HepG2 (cell line): Measurements from ENCODE around the gene GPSM1. TPM values are rescaled to one million over a fixed set of nuclear protein-coding genes. Genes with fewer than 3 reads are reported as not detected.

Experiments
- ATAC-seq: fragments of 200-7000 bp; cut with Tn5 transposase; 3 replicates; pipeline ENCODE4 v1.9.1; 2020; ENCODE audit warnings: mild to moderate bottlenecking, moderate library complexity
- BruUV-seq: library from RNA; stranded (reverse); fragments of 400-500 nt; replicated peaks from 2 replicates; lab custom pipeline; 2021; lab: Mats Ljungman, UMichigan
- CTCF ChIA-PET: fragments of 300-600 bp; formaldehyde crosslinking; extraction: SDS; loops from one replicate; lab custom pipeline; 2021; ENCODE audit warnings: low total read pairs, inconsistent platforms, low intra/inter-chr PET ratio; lab: Yijun Ruan, JAX
- POLR2A ChIA-PET: fragments of 350-600 bp; sonication (Branson Sonifier 250); formaldehyde crosslinking; loops from one replicate; lab custom pipeline; 2020; ENCODE audit warnings: antibody characterized with exemption, inconsistent platforms; lab: Yijun Ruan, JAX
- DNase-seq: peaks from one replicate; pipeline ENCODE4 v3.0.0-alpha.2; 2015; ENCODE audit warnings: low spot score
- FAIRE-seq: peaks from 3 replicates; lab custom pipeline; 2011; peaks lifted over from hg19 to GRCh38; lab: Jason Lieb, UNC
- H2AFZ ChIP-seq: one replicate; pipeline ENCODE4 v1.6.1; 2011; ENCODE audit warnings: low read length, inconsistent platforms
- H3K27ac ChIP-seq: fragments of 300-600 bp; 3 replicates; pipeline ENCODE4 v1.8.0; 2011; ENCODE audit warnings: mixed run types, mild to moderate bottlenecking, mixed read lengths, low read length, inconsistent platforms; ENCODE audit not compliant: insufficient read depth; ENCODE audit errors: extremely low read length
- H3K27me3 ChIP-seq, 2 experiments: fragments of 200-600 bp in 1 of 2; 2 replicates in 1 of 2; 3 replicates in 1 of 2; pipeline versions ENCODE4 v1.6.0 to v1.8.0; 2011; ENCODE audit warnings: low read length in 2 of 2, mild to moderate bottlenecking in 2 of 2, moderate library complexity in 2 of 2, inconsistent platforms in 1 of 2; ENCODE audit not compliant: insufficient read depth in 2 of 2, control insufficient read depth in 1 of 2
- H3K36me3 ChIP-seq, 2 experiments: fragments of 200-600 bp in 1 of 2; replicated peaks in 1 of 2; 2 replicates in 1 of 2; 3 replicates in 1 of 2; pipeline versions ENCODE4 v1.5.1 to v1.8.0; 2011; ENCODE audit warnings: low read length in 2 of 2, inconsistent platforms in 1 of 2; ENCODE audit not compliant: insufficient read depth in 2 of 2, control insufficient read depth in 1 of 2
- H3K4me1 ChIP-seq: 2 replicates; pipeline ENCODE4 v1.5.1; 2012; ENCODE audit warnings: low read length, inconsistent platforms; ENCODE audit not compliant: insufficient read depth
- H3K4me2 ChIP-seq: 2 replicates; pipeline ENCODE4 v1.6.0; 2011; ENCODE audit warnings: low read depth, low read length, inconsistent platforms
- H3K4me3 ChIP-seq, 3 experiments: fragments of 200-600 bp in 1 of 3; sonication (generic), shearing (Covaris generic) in 1 of 3; replicated peaks in 1 of 3; 2 replicates each; pipeline ENCODE4 v1.5.1; 2011 to 2016; ENCODE audit warnings: low read length in 3 of 3, inconsistent platforms in 2 of 3, low read depth in 2 of 3, mild to moderate bottlenecking in 2 of 3, control low read depth in 1 of 3, mixed read lengths in 1 of 3; ENCODE audit not compliant: insufficient read depth in 1 of 3
- H3K79me2 ChIP-seq: one replicate; pipeline ENCODE4 v1.6.1; 2011; ENCODE audit warnings: low read length, inconsistent platforms; ENCODE audit not compliant: insufficient read depth
- H3K9ac ChIP-seq: 2 replicates; pipeline ENCODE4 v1.6.0; 2011; ENCODE audit warnings: mild to moderate bottlenecking, low read depth, low read length, inconsistent platforms; ENCODE audit not compliant: insufficient read depth
- H3K9me3 ChIP-seq: 2 replicates; pipeline ENCODE4 v1.5.1; 2012; ENCODE audit warnings: mild to moderate bottlenecking, low read length
- H4K20me1 ChIP-seq: 2 replicates; pipeline ENCODE4 v1.6.0; 2011; ENCODE audit warnings: inconsistent platforms, mild to moderate bottlenecking, low read length, moderate library complexity; ENCODE audit not compliant: insufficient read depth
- ERF ChIP-seq: IDR thresholded peaks from 2 replicates; pipeline ENCODE4 v1.6.1; 2018; ENCODE audit warnings: missing biosample characterization, missing genetic modification reagents
- ETV6 ChIP-seq: sonication (generic); formaldehyde crosslinking; conservative IDR thresholded peaks from 2 replicates; pipeline ENCODE4 v1.4.0; 2020; ENCODE audit warnings: missing genetic modification reagents
- FOXA3 ChIP-seq: IDR thresholded peaks from 2 replicates; pipeline ENCODE4 v1.6.1; 2016; ENCODE audit warnings: missing genetic modification reagents, missing compliant biosample characterization
- FOXC1 ChIP-seq: sonication (generic); formaldehyde crosslinking; IDR thresholded peaks from 2 replicates; pipeline ENCODE4 v1.8.0; 2022; ENCODE audit warnings: mild to moderate bottlenecking, missing genetic modification reagents, borderline replicate concordance
- FOXM1 ChIP-seq: sonication (generic); formaldehyde crosslinking; IDR thresholded peaks from 2 replicates; pipeline ENCODE4 v1.5.0; 2020; ENCODE audit warnings: missing genetic modification reagents
- MBNL3 ChIP-seq: fragments of 250-450 bp; sonication (Bioruptor Pico); conservative IDR thresholded peaks from 2 replicates; pipeline ENCODE4 v1.8.0; 2022; ENCODE audit warnings: mild to moderate bottlenecking, inconsistent platforms
- SRSF4 ChIP-seq: fragments of 200-400 bp; formaldehyde crosslinking; IDR thresholded peaks from one replicate; pipeline ENCODE4 v1.6.1; 2018; ENCODE audit warnings: mild to moderate bottlenecking, low read depth, low read length, moderate library complexity; ENCODE audit not compliant: poor library complexity, severe bottlenecking
- ZC3H13 ChIP-seq: sonication (generic); formaldehyde crosslinking; IDR thresholded peaks from 2 replicates; pipeline ENCODE4 v1.8.1; 2023; ENCODE audit warnings: mild to moderate bottlenecking, missing genetic modification reagents, moderate library complexity
- ZNF124 ChIP-seq: sonication (generic); formaldehyde crosslinking; IDR thresholded peaks from 2 replicates; pipeline ENCODE4 v1.4.0; 2020; ENCODE audit warnings: missing genetic modification reagents
- ZNF343 ChIP-seq: sonication (generic); formaldehyde crosslinking; IDR thresholded peaks from 2 replicates; pipeline ENCODE4 v1.4.0; 2020; ENCODE audit warnings: mild to moderate bottlenecking, missing genetic modification reagents
- ZNF891 ChIP-seq: sonication (generic); formaldehyde crosslinking; IDR thresholded peaks from 2 replicates; pipeline ENCODE4 v1.5.0; 2020; ENCODE audit warnings: mild to moderate bottlenecking, missing genetic modification reagents
- WGBS: methylation state at CpG from one replicate; pipeline ENCODE4 v1.1.6; 2017; ENCODE audit warnings: low lambda C conversion rate; 5-methylcytosine and 5-hydroxymethylcytosine counted together
- in situ Hi-C: cut with HindIII; loops from 2 replicates; pipeline ENCODE4 v1.10.0; 2017; ENCODE audit warnings: low pct_unique_long_range_greater_than_20kb; ENCODE audit not compliant: extremely low pct_ligation_motif_present
- intact Hi-C: fragments of 100-400 bp; cut with micrococcal nuclease; formaldehyde crosslinking; loops from one replicate; pipeline ENCODE4 v1.10.0; 2022; ENCODE audit not compliant: unreplicated experiment
- polyA plus RNA-seq, 8 experiments: library from polyadenylated mRNA; depleted of rRNA in 3 of 8; stranded (reverse) in 7 of 8; unstranded in 1 of 8; fragments of >200 nt; fragmentation: Illumina TruSeq in 4 of 8; extraction: Trizol in 4 of 8; gene quantifications; 2 replicates each; pipeline versions ENCODE4 v1.2.1 to v1.2.3, GENCODE V29; 2011 to 2016; ENCODE audit warnings: low read depth in 4 of 8, missing spikeins in 1 of 8, mixed read lengths in 1 of 8; ENCODE audit not compliant: insufficient read depth in 1 of 8
- total RNA-seq, 5 experiments: library from RNA; depleted of rRNA; stranded (reverse); fragments of >200 nt; fragmentation: Illumina TruSeq; extraction: Trizol; gene quantifications; 2 replicates each; pipeline ENCODE4 v1.2.3, GENCODE V29; 2016; ENCODE audit warnings: low read depth in 1 of 5
- TF ChIP-seq, protein P1 (sequence below): sonication (generic); formaldehyde crosslinking; IDR thresholded peaks from 2 replicates; pipeline ENCODE4 v1.4.0; 2020; ENCODE audit warnings: missing genetic modification reagents
- TF ChIP-seq, protein P2 (sequence below): sonication (generic); formaldehyde crosslinking; IDR thresholded peaks from 2 replicates; pipeline ENCODE4 v1.4.0; 2020; ENCODE audit warnings: mild to moderate bottlenecking, missing genetic modification reagents
- TF ChIP-seq, protein P3 (sequence below): IDR thresholded peaks from 2 replicates; pipeline ENCODE4 v1.6.1; 2016; ENCODE audit warnings: missing compliant biosample characterization, missing genetic modification reagents, borderline replicate concordance
- TF ChIP-seq, protein P4 (sequence below): sonication (generic); formaldehyde crosslinking; conservative IDR thresholded peaks from 2 replicates; pipeline ENCODE4 v1.5.0; 2020; ENCODE audit warnings: missing genetic modification reagents

GPSM1 gene
- total and polyA plus RNA-seq, 2 of the 13 experiments (the other 11 are each of a cell fraction or from before 2014, with no cell fraction given) = 1.0 to 2.4 TPM

DNA sequence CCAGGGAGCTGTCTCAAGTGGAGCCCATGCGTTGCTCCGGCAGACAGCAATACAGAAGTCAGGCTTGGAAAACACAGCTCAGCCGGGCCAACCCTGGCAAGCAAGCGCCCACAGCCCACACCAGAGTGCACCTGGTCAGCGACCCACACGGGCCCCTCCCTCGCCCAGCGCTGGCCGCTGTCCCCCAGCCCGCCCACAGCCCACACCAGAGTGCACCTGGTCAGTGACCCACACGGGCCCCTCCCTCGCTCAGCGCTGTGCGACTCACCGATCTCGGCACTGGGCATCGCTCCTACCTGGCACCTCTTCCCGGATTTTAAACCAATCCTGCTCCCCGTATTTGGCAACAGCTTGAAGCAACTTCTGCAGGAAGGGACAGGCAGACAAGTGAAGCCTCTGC is 59.9 kb downstream of the GPSM1 start:
- no peak for TF ChIP-seq ETV6 (CRISPR knock-in tag)
- no peak for TF ChIP-seq FOXM1
- no peak for TF ChIP-seq ZC3H13 (CRISPR knock-in tag)
- no peak for TF ChIP-seq FOXC1 (CRISPR knock-in tag)
- TF ChIP-seq SRSF4 = no peak
- TF ChIP-seq, protein P1, sequence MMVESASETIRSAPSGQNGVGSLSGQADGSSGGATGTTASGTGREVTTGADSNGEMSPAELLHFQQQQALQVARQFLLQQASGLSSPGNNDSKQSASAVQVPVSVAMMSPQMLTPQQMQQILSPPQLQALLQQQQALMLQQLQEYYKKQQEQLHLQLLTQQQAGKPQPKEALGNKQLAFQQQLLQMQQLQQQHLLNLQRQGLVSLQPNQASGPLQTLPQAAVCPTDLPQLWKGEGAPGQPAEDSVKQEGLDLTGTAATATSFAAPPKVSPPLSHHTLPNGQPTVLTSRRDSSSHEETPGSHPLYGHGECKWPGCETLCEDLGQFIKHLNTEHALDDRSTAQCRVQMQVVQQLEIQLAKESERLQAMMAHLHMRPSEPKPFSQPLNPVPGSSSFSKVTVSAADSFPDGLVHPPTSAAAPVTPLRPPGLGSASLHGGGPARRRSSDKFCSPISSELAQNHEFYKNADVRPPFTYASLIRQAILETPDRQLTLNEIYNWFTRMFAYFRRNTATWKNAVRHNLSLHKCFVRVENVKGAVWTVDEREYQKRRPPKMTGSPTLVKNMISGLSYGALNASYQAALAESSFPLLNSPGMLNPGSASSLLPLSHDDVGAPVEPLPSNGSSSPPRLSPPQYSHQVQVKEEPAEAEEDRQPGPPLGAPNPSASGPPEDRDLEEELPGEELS (CRISPR knock-in tag) = no peak
- no peak for TF ChIP-seq ZNF343 (CRISPR knock-in tag)
- TF ChIP-seq MBNL3 = no peak
- no peak for TF ChIP-seq ZNF891 (CRISPR knock-in tag)
- TF ChIP-seq, protein P2, sequence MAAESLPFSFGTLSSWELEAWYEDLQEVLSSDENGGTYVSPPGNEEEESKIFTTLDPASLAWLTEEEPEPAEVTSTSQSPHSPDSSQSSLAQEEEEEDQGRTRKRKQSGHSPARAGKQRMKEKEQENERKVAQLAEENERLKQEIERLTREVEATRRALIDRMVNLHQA (CRISPR knock-in tag) = no peak
- TF ChIP-seq, protein P3, sequence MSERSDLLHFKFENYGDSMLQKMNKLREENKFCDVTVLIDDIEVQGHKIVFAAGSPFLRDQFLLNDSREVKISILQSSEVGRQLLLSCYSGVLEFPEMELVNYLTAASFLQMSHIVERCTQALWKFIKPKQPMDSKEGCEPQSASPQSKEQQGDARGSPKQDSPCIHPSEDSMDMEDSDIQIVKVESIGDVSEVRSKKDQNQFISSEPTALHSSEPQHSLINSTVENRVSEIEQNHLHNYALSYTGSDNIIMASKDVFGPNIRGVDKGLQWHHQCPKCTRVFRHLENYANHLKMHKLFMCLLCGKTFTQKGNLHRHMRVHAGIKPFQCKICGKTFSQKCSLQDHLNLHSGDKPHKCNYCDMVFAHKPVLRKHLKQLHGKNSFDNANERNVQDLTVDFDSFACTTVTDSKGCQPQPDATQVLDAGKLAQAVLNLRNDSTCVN (CRISPR knock-in tag) = no peak
- TF ChIP-seq ERF (CRISPR knock-in tag) = no peak
- no peak for TF ChIP-seq ZNF124
- TF ChIP-seq, protein P4, sequence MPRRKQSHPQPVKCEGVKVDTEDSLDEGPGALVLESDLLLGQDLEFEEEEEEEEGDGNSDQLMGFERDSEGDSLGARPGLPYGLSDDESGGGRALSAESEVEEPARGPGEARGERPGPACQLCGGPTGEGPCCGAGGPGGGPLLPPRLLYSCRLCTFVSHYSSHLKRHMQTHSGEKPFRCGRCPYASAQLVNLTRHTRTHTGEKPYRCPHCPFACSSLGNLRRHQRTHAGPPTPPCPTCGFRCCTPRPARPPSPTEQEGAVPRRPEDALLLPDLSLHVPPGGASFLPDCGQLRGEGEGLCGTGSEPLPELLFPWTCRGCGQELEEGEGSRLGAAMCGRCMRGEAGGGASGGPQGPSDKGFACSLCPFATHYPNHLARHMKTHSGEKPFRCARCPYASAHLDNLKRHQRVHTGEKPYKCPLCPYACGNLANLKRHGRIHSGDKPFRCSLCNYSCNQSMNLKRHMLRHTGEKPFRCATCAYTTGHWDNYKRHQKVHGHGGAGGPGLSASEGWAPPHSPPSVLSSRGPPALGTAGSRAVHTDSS (CRISPR knock-in tag) = no peak
- no peak for TF ChIP-seq FOXA3 (CRISPR knock-in tag)
- POLR2A ChIA-PET = no interaction called here
- in situ Hi-C loops = no loop called here

More for the DNA sequence above, 59.9 kb downstream of the GPSM1 start:
- DNase-seq (no peak), ATAC-seq (no peak), FAIRE-seq (no peak)
- no peak overlapping the region for H3K27ac ChIP-seq
- intact Hi-C loops = no loop called here
- H3K9ac ChIP-seq = no peak overlapping the region
- BruUV-seq = no TSS peak
- no peak overlapping the region for H3K4me2 ChIP-seq
- no peaks in the 10 kb centered on the region for H3K9me3 ChIP-seq
- no peak overlapping the region for H3K4me3 ChIP-seq
- 100% methylated on average over 11 of the region's 19 CpGs for WGBS
- no peaks in the 10 kb centered on the region for H3K79me2 ChIP-seq
- H2AFZ ChIP-seq = no peak overlapping the region
- H4K20me1 ChIP-seq = no peaks in the 10 kb centered on the region
- CTCF ChIA-PET = no interaction called here
- H3K4me1 ChIP-seq = no peaks in the 10 kb centered on the region
- peaks cover 26 to 67% of the 10 kb centered on the region in 2 experiments; a peak in 4 of 5 replicates for H3K36me3 ChIP-seq
- H3K27me3 ChIP-seq = no peaks in the 10 kb centered on the region
